HG03457 (cell line): ENCODE measurements around the gene PKD2.

Source experiments
- ATAC-seq: cut with Tn5 transposase; IDR thresholded peaks from one replicate; pipeline ENCODE4 v1.9.1; 2021; ENCODE audit warnings: moderate number of reproducible peaks; ENCODE audit not compliant: unreplicated experiment

PKD2 gene

DNA sequence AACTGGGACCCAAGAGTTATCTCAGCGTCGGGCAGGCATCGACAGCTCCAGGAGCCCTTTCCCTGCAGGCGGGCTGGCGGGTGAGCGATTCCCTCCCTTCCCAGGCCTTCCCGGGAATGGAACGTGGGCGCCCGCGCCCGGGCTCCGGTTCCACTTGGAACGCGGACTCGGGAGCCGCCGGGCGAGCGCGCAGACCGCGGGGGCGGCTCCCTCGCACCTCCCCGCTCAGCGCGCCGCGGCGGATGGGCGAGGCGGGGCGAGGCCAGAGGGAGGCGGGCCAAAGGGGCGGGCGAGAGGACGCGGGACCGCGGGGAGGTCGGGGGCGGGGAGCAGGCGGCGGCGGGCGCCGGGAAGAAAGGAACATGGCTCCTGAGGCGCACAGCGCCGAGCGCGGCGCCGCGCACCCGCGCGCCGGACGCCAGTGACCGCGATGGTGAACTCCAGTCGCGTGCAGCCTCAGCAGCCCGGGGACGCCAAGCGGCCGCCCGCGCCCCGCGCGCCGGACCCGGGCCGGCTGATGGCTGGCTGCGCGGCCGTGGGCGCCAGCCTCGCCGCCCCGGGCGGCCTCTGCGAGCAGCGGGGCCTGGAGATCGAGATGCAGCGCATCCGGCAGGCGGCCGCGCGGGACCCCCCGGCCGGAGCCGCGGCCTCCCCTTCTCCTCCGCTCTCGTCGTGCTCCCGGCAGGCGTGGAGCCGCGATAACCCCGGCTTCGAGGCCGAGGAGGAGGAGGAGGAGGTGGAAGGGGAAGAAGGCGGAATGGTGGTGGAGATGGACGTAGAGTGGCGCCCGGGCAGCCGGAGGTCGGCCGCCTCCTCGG lies at the start of gene PKD2:
PKD2 (plus strand) TSS at position 332 of the 818 bp plus-strand sequence; CDS start at position 431, 99 bp downstream.
- peak; percentile 86 for ATAC-seq

DNA sequence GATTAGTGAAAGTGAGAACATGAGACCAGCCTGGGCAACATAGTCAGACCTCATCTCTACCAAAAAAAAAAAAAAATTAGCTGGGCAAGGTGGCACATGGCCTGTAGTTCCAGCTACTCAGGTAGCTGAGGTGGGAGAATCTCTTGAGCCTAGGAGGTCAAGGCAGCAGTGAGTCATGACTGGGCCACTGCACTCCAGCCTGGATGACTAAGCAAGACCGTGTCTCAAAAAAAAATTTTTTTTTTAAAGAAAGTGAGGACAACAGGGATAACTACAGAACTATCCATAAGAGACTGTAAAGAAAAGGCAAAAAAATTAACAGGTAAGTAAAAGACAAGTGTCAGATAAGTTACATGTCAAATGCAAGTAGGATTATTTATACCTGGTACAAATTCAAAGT lies 45.4 kb upstream of the PKD2 start:
- no peak for ATAC-seq

DNA sequence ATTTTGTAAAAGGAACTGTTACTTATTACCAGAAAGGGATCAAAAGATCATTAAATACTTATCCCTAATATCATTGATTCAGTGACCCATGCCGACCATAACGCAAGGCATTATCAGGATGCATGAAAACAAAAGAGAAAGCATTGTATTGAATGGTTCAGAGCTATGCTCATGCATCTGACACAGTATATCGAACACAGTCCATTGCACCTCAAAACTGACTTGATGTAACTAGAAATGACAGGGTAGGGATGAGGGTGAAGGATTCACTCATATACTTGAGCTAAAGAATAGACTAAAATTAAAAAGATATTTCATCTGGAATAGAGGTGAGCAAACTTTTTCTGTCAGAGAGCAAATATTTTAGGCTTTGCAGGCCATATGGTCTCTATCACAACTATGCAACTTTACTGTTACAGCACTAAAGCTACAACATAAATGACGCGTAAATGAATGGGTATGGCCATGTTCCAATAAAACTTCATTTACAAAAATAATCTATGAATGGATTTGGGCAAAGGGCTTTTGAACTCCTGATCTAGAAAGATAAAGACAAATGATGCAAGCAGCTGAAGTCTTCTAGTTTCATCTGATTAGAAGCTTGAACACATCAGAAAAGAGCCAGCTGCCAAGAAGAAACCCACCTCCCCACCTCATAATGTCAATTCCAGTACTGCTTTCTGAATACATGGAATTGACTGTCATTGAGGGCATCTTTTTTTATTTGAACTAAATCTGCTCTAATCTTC lies 44.9 kb upstream of the PKD2 start:
- no peak for ATAC-seq

- ATAC-seq: no peak
Observed at GRCh38 chr4:87965501-87965975, 41.9 kb upstream of the PKD2 start.

GRCh38 chr4:87966095-87966496 lies 41.3 kb upstream of the PKD2 start:
- ATAC-seq: no peak

- ATAC-seq: no peak
Observed at GRCh38 chr4:87967193-87967592, 40.2 kb upstream of the PKD2 start.

DNA sequence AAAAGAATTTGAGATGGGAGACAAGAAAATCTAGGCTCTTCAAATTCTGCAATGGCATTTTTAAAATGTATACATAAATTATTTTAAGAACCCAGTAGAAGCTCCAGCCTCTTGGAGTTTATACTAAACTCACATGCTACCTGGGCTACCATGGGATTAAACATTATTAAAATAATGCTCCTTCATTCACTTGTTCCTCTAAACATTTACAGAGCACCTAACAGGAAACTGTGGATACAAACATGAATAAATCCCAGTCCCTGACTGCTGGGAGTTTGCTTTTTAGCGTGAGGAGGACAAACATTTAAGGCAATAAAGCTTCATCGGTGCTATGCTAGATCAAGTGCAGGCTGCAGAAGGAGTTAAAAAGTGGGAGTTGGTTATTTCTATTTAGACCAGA lies 37.3 kb upstream of the PKD2 start:
- ATAC-seq: no peak

GRCh38 chr4:87971866-87972265 lies 35.6 kb upstream of the PKD2 start:
- no peak for ATAC-seq

- peak; percentile 54 for ATAC-seq
Observed at GRCh38 chr4:87973283-87974169, 33.9 kb upstream of the PKD2 start.

DNA sequence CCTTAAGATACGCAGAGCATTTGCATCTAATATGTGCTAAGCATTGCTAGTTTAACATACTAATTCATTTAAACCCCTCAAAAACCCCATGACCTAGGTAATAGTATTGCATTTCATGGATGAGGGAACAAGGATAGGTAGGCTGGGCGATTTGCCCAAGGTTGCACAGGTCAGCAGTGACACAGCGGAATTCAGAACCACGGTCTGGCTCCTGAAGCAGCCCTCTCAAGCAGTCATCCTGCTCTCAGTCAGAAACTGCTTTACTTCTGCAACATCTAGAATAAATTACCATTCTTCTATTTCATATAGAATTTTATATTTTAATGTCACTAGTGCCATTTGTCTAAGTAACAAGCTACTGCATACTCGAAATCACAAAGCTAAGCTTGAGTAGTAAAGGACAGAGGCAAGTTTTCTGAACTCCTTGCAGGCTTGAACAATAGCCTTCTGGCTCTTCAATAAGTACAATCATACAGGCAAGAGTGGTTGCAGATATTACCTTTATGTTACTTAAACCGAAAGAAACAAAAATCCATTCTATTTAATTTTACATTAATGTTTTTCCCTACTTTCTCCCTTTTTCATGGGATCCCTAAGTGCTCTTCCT lies 32.5 kb upstream of the PKD2 start:
- ATAC-seq: peak; percentile 23

DNA sequence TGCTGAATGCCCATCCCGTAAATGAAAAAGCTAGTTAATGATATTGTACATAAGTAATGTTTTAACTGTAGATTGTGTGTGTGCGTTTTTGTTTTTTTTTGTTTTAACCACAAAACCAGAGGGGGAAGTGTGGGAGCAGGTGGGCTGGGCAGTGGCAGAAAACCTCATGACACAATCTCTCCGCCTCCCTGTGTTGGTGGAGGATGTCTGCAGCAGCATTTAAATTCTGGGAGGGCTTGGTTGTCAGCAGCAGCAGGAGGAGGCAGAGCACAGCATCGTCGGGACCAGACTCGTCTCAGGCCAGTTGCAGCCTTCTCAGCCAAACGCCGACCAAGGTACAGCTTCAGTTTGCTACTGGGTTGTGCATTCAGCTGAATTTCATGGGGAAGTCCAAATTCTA lies 32.0 kb upstream of the PKD2 start, which contains the start of gene SPP1:
SPP1 (plus strand) TSS at position 249 of the 400 bp plus-strand sequence. CDS start 1,182 bp downstream, outside the sequence.
- peak; percentile 88 for ATAC-seq

GRCh38 chr4:87977521-87978278 lies 29.7 kb upstream of the PKD2 start:
- ATAC-seq: no peak

- ATAC-seq: no peak
Observed at GRCh38 chr4:87978681-87979080, 28.8 kb upstream of the PKD2 start.

DNA sequence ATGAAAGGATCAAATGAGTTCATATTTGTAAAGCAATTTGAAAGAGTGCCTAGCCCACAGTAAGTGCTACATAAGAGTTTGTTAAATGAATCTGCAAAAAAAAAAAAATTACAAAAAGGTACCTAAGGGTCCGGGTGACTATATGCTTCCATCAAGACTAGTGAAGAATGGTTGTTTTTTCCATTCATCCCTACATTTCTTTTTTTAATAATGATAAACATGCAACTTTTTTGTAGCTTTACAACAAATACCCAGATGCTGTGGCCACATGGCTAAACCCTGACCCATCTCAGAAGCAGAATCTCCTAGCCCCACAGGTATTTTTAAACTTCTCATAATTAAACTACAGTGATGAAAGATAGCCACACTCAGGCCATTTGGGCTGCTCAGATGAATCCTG lies 27.6 kb upstream of the PKD2 start:
- no peak for ATAC-seq

- no peak for ATAC-seq
Observed at GRCh38 chr4:87981486-87981885, 25.9 kb upstream of the PKD2 start.

DNA sequence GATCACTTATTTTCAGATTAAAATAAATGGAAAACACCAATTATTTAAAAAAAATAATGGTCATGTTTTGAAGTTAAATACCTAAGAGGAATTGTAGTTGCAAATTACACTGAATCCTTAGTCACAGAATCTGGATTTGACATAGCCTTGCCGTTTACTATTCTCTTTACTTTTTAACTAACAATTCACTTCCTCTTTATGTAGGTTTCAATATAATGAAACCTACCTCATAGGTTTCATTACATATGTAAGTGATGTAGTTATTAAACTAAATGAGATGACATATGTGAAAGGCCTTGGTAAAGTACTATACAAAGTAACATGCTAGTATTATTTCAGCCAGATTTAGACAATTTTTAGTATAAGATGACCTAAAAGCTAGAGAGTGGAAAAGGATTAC lies 25.4 kb upstream of the PKD2 start:
- peak; percentile 55 for ATAC-seq

GRCh38 chr4:87982446-87983010 lies 24.9 kb upstream of the PKD2 start:
- ATAC-seq: no peak

- no peak for ATAC-seq
Observed at GRCh38 chr4:87983996-87984395, 23.4 kb upstream of the PKD2 start.

GRCh38 chr4:87985097-87985886 lies 22.1 kb upstream of the PKD2 start:
- peak; percentile 77 for ATAC-seq
